Measurements from ENCODE around the gene RERE.

DNA sequence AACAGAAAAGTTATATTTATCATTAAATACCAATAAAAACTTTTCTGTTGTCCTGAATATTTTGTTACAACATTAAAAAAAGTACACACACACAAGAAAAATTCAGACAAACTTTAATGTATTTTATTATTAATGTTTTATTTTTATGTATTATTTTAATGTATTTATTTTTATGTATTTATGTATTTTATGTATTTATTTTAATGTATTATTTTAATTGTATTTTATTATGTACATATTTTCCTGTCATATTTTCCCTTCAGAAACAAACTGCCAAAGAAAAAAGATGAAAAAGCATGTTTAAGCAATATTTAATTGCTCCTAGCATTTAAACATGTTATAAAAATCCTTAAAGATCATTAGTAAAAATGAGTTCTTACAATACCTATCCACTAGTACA, 222.1 kb downstream of the RERE start:
- TF ChIP-seq, protein P1, sequence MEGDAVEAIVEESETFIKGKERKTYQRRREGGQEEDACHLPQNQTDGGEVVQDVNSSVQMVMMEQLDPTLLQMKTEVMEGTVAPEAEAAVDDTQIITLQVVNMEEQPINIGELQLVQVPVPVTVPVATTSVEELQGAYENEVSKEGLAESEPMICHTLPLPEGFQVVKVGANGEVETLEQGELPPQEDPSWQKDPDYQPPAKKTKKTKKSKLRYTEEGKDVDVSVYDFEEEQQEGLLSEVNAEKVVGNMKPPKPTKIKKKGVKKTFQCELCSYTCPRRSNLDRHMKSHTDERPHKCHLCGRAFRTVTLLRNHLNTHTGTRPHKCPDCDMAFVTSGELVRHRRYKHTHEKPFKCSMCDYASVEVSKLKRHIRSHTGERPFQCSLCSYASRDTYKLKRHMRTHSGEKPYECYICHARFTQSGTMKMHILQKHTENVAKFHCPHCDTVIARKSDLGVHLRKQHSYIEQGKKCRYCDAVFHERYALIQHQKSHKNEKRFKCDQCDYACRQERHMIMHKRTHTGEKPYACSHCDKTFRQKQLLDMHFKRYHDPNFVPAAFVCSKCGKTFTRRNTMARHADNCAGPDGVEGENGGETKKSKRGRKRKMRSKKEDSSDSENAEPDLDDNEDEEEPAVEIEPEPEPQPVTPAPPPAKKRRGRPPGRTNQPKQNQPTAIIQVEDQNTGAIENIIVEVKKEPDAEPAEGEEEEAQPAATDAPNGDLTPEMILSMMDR (conservative IDR thresholded peaks at IDR 0.05 in 1 of 2, IDR thresholded peaks at IDR 0.05 in 1 of 2; ENCODE audit: extremely low read depth in 1 of 2, insufficient read depth in 1 of 2, low read depth in 1 of 2, low read length in 2 of 2): no peak
- no peak for TF ChIP-seq EZH2 (IDR thresholded peaks at IDR 0.05; ENCODE audit: borderline replicate concordance, low read length)
